K562 (cell line): ENCODE data around the gene PBX1. TPM values are rescaled to one million over a fixed set of nuclear protein-coding genes. Genes with fewer than 3 reads are reported as not detected.

Experiments
- ATAC-seq: fragments of 200-7000 bp; cut with Tn5 transposase; 3 replicates; pipeline ENCODE4 v1.9.1; 2020; ENCODE audit warnings: moderate library complexity
- BruUV-seq: library from RNA; stranded (reverse); fragments of 400-500 nt; replicated peaks from 2 replicates; lab custom pipeline; 2021; lab: Mats Ljungman, UMichigan
- CTCF ChIA-PET: fragments of 300-600 bp; formaldehyde crosslinking; extraction: SDS; loops from one replicate; lab custom pipeline; 2021; ENCODE audit warnings: low intra/inter-chr PET ratio; lab: Yijun Ruan, JAX
- POLR2A ChIA-PET: fragments of 300-600, 350-650 bp; sonication (Branson Sonifier 250); formaldehyde crosslinking; extraction: SDS; loops from one replicate; lab custom pipeline; 2021; ENCODE audit warnings: antibody characterized with exemption, inconsistent platforms; lab: Yijun Ruan, JAX
- DNase-seq, 4 experiments: peaks; one replicate each; pipeline versions ENCODE4 v3.0.0 to v3.0.0-alpha.2; 2011 to 2018; ENCODE audit warnings: low spot score in 3 of 4, mixed read lengths in 3 of 4; ENCODE audit errors: extremely low read depth in 1 of 4
- FAIRE-seq: peaks from 2 replicates; lab custom pipeline; 2011; peaks lifted over from hg19 to GRCh38; lab: Jason Lieb, UNC
- H2AFZ ChIP-seq: 2 replicates; pipeline ENCODE4 v1.6.0; 2011; ENCODE audit warnings: low read depth, low read length, control low read depth, inconsistent platforms
- H3K27ac ChIP-seq: fragments of 200-600 bp; 3 replicates; pipeline ENCODE4 v1.8.0; 2011; ENCODE audit warnings: low read depth, mild to moderate bottlenecking, control low read depth, inconsistent platforms, low read length, moderate library complexity, mixed read lengths; ENCODE audit errors: extremely low read depth
- H3K27me3 ChIP-seq, 2 experiments: fragments of 300-600 bp in 1 of 2; 2 replicates in 1 of 2; 3 replicates in 1 of 2; pipeline versions ENCODE4 v1.6.0 to v1.8.0; 2011; ENCODE audit warnings: inconsistent platforms in 2 of 2, low read length in 2 of 2, mild to moderate bottlenecking in 1 of 2, mixed read lengths in 1 of 2, moderate library complexity in 1 of 2; ENCODE audit not compliant: control insufficient read depth in 2 of 2, insufficient read depth in 2 of 2
- H3K36me3 ChIP-seq: fragments of 300-600 bp; 3 replicates; pipeline ENCODE4 v1.8.0; 2011; ENCODE audit warnings: mild to moderate bottlenecking, low read length, inconsistent platforms; ENCODE audit not compliant: control insufficient read depth, insufficient read depth
- H3K4me1 ChIP-seq, 2 experiments: fragments of 200-600 bp in 1 of 2; replicated peaks in 1 of 2; 2 replicates in 1 of 2; 3 replicates in 1 of 2; pipeline versions ENCODE4 v1.5.1 to v1.8.0; 2011; ENCODE audit warnings: inconsistent platforms in 2 of 2, low read length in 2 of 2, mild to moderate bottlenecking in 1 of 2, mixed read lengths in 1 of 2, moderate library complexity in 1 of 2; ENCODE audit not compliant: control insufficient read depth in 2 of 2, insufficient read depth in 2 of 2
- H3K4me2 ChIP-seq: 2 replicates; pipeline ENCODE4 v1.6.1; 2011; ENCODE audit warnings: low read length, control low read depth, inconsistent platforms, mixed read lengths; ENCODE audit not compliant: insufficient read depth
- H3K4me3 ChIP-seq: fragments of 200-600 bp; sonication (generic), shearing (Covaris generic); 2 replicates; pipeline ENCODE4 v1.5.1; 2016; ENCODE audit warnings: control low read depth, inconsistent platforms
- H3K79me2 ChIP-seq: fragments of 200-600 bp; 3 replicates; pipeline ENCODE4 v1.8.0; 2011; ENCODE audit warnings: low read length, inconsistent platforms; ENCODE audit not compliant: control insufficient read depth, insufficient read depth
- H3K9ac ChIP-seq, 2 experiments: 2 replicates each; pipeline versions ENCODE4 v1.6.0 to v1.6.1; 2011; ENCODE audit warnings: low read depth in 2 of 2, low read length in 2 of 2, control low read depth in 1 of 2, inconsistent platforms in 1 of 2, mild to moderate bottlenecking in 1 of 2, mixed read lengths in 1 of 2; ENCODE audit not compliant: insufficient read depth in 1 of 2
- H3K9me1 ChIP-seq: one replicate; pipeline ENCODE4 v1.6.0; 2011; ENCODE audit warnings: inconsistent platforms, mild to moderate bottlenecking, low read length, moderate library complexity; ENCODE audit not compliant: control insufficient read depth, insufficient read depth
- H3K9me3 ChIP-seq: replicated peaks from 2 replicates; pipeline ENCODE4 v1.5.1; 2011; ENCODE audit warnings: low read depth, low read length, inconsistent platforms; ENCODE audit not compliant: control insufficient read depth, insufficient read depth
- H4K20me1 ChIP-seq: replicated peaks from 2 replicates; pipeline ENCODE4 v1.6.1; 2011; ENCODE audit warnings: low read length, inconsistent platforms, mixed read lengths; ENCODE audit not compliant: control insufficient read depth, insufficient read depth
- HMGN3 ChIP-seq: IDR thresholded peaks from 2 replicates; pipeline ENCODE4 v1.6.1; 2011; ENCODE audit warnings: borderline replicate concordance, low read depth, mild to moderate bottlenecking, mixed read lengths, low read length; ENCODE audit not compliant: insufficient read length; ENCODE audit errors: extremely low read depth
- ZBTB40 ChIP-seq, 2 experiments: fragments of 450-650 bp in 1 of 2; sonication (generic) in 1 of 2; formaldehyde crosslinking in 1 of 2; IDR thresholded peaks; 2 replicates each; pipeline versions ENCODE4 v1.7.1 to v1.9.0; 2016 to 2022; ENCODE audit warnings: inconsistent platforms in 1 of 2, mild to moderate bottlenecking in 1 of 2, missing genetic modification reagents in 1 of 2
- WGBS: fragments of 100-300 bp; shearing (Covaris generic); methylation state at CpG from one replicate; pipeline ENCODE4 v1.1.6; 2016; ENCODE audit warnings: low coverage, mixed read lengths; ENCODE audit not compliant: insufficient coverage; ENCODE audit errors: missing lambda C conversion rate; 5-methylcytosine and 5-hydroxymethylcytosine counted together
- in situ Hi-C: fragments of 300-500 bp; cut with MboI; formaldehyde crosslinking; loops from 4 replicates; pipeline ENCODE4 v1.15.0; 2018; ENCODE audit warnings: inconsistent platforms, mixed read lengths
- intact Hi-C: fragments of 100-400 bp; cut with micrococcal nuclease; formaldehyde crosslinking; loops from 2 replicates; pipeline ENCODE4 v1.14.2; 2022
- polyA plus RNA-seq, 8 experiments: library from polyadenylated mRNA; depleted of rRNA in 4 of 8; stranded (reverse) in 5 of 8; unstranded in 3 of 8; fragments of >200 nt; fragmentation: Nextera tagmentation in 2 of 8; fragmentation: Illumina TruSeq in 1 of 8; extraction: Ambion mirVana in 2 of 8; extraction: Trizol in 1 of 8; gene quantifications; 2 replicates each; pipeline versions ENCODE4 v1.2.1 to v1.2.3, GENCODE V29; 2011 to 2014; ENCODE audit warnings: inconsistent platforms in 1 of 8, missing spikeins in 1 of 8
- total RNA-seq, 7 experiments: library from RNA; depleted of rRNA in 6 of 7; stranded (reverse); fragments of >200 nt in 6 of 7; fragmentation: Illumina TruSeq in 2 of 7; extraction: Trizol in 2 of 7; gene quantifications; 2 replicates each; pipeline versions ENCODE4 v1.2.1 to v1.2.3, GENCODE V29; 2011 to 2021; ENCODE audit warnings: low replicate concordance in 1 of 7

Gene PBX1
- total and polyA plus RNA-seq, 9 of the 15 experiments (the other 6 are each of a cell fraction or from before 2014, with no cell fraction given) = 0.03 to 0.62 (median 0.17) TPM

GRCh38 chr1:164675342-164675904, 116.4 kb downstream of the PBX1 start:
- POLR2A ChIA-PET = interaction anchor here (0.7 to 1.1 kb wide), 2 partner anchors 35 to 104 kb away, joined by 3 to 4 read pairs; no protein-coding TSS in a partner anchor
- Histone ChIP-seq H3K4me2 (no peak overlapping the region), H3K27me3 (peaks cover 0 to 2% of the 10 kb centered on the region in 2 experiments; a peak in 2 of 5 replicates), H2AFZ (no peak overlapping the region), H3K4me1 (no peaks in the 10 kb centered on the region; a peak in 2 of 5 replicates), H3K4me3 (no peak overlapping the region), H3K9me3 (no peaks in the 10 kb centered on the region), H3K9me1 (no peaks in the 10 kb centered on the region), H3K79me2 (no peaks in the 10 kb centered on the region), H3K36me3 (no peaks in the 10 kb centered on the region), H4K20me1 (no peaks in the 10 kb centered on the region), H3K9ac (no peak overlapping the region), H3K27ac (no peak overlapping the region)
- no peak for DNase-seq
- CTCF ChIA-PET = interaction anchor here (1.2 kb wide), 1 partner anchor 112 kb away, joined by 3 read pairs; no protein-coding TSS in a partner anchor
- TF ChIP-seq HMGN3 = no peak
- 0 out of 2 replicates have a peak, but pooled peaks have one; percentile 34 for TF ChIP-seq ZBTB40 (IDR thresholded peaks at IDR 0.05)
- no peak for TF ChIP-seq ZBTB40 (CRISPR knock-in tag; IDR thresholded peaks at IDR 0.05)
- 15% methylated on average over 4 of the region's 4 CpGs for WGBS
- FAIRE-seq = no peak
- in situ Hi-C loops = no loop called here
- no peak for ATAC-seq
- BruUV-seq = no TSS peak
- intact Hi-C loops = loop anchor here (2.0 kb wide), 1 partner anchor 37 kb away; no protein-coding TSS in a partner anchor
